ENCODE results near the gene BMS1.

Gene BMS1

DNA sequence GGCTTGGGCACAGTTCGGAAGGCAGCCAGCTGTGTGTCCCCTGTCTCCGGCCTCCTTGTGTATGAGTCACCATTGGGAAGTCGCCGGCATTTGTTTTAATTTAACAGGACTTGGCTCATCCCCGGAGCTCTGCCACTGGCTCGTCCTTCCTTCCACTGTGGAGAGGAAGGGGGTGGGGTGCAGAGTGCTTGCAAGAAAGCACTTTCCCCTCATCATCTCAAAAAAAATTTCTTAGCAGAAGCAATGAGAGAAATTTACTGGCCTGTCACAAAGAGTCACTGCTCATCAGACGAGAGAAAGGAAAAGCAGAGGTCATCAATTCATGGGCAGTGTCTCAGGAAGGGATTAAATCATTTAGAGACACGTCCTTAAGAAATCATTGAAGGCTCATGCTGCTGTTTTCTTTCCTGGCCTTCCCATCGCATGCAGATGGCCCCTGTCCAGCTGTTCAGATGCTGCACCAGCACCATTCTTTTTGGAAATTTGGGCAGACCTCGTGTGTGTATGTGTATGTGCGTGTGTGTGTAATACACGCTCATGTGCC is 93.3 kb downstream of the BMS1 start:
- H3K4me3 ChIP-seq (replicated peaks; ENCODE audit: low read depth, low read length): no peak overlapping the region
- TF ChIP-seq, protein P1, sequence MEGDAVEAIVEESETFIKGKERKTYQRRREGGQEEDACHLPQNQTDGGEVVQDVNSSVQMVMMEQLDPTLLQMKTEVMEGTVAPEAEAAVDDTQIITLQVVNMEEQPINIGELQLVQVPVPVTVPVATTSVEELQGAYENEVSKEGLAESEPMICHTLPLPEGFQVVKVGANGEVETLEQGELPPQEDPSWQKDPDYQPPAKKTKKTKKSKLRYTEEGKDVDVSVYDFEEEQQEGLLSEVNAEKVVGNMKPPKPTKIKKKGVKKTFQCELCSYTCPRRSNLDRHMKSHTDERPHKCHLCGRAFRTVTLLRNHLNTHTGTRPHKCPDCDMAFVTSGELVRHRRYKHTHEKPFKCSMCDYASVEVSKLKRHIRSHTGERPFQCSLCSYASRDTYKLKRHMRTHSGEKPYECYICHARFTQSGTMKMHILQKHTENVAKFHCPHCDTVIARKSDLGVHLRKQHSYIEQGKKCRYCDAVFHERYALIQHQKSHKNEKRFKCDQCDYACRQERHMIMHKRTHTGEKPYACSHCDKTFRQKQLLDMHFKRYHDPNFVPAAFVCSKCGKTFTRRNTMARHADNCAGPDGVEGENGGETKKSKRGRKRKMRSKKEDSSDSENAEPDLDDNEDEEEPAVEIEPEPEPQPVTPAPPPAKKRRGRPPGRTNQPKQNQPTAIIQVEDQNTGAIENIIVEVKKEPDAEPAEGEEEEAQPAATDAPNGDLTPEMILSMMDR (IDR thresholded peaks at IDR 0.05; ENCODE audit: low read depth, low read length, missing control alignments): no peak
- DNase-seq (ENCODE audit: extremely low read depth, low read depth): peak; percentile 9

DNA sequence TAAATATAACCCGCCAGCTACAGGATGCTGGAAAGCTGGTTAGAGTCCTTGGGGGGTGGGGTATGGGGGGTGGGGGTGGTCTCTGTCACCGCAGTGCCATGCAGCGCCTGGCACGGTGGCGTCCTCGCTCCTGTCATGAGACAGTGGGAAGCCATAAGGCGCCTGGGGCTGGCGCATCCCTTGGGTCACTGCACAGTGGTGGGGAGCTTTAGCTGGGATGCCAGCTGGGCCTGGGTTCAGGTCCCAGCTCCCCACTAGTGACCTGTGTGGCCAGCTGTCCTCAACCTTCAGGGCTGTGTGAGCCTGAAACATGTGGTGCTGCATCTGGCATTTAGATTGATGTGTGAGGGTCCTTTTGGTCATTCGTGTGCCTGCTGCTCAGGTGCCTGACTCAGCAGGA is 93.9 kb downstream of the BMS1 start:
- TF ChIP-seq, protein P1 (IDR thresholded peaks at IDR 0.05; ENCODE audit: low read depth, low read length, missing control alignments): no peak
- no peak for DNase-seq (ENCODE audit: extremely low read depth, low read depth)
- H3K4me3 ChIP-seq (replicated peaks; ENCODE audit: low read depth, low read length): no peak overlapping the region

- H3K4me3 ChIP-seq (replicated peaks; ENCODE audit: low read depth, low read length): no peak overlapping the region
- TF ChIP-seq, protein P1 (IDR thresholded peaks at IDR 0.05; ENCODE audit: low read depth, low read length, missing control alignments): no peak
- DNase-seq (ENCODE audit: extremely low read depth, low read depth): no peak
Measured at GRCh38 chr10:42876945-42877344, 94.3 kb downstream of the BMS1 start.

- no peak overlapping the region for H3K4me3 ChIP-seq (replicated peaks; ENCODE audit: low read depth, low read length)
- TF ChIP-seq, protein P1 (IDR thresholded peaks at IDR 0.05; ENCODE audit: low read depth, low read length, missing control alignments): no peak
- no peak for DNase-seq (ENCODE audit: extremely low read depth, low read depth)
Measured at GRCh38 chr10:42877496-42878030, 95.0 kb downstream of the BMS1 start.

GRCh38 chr10:42878134-42878820 is 95.7 kb downstream of the BMS1 start:
- no peak overlapping the region for H3K4me3 ChIP-seq (replicated peaks; ENCODE audit: low read depth, low read length)
- TF ChIP-seq, protein P1 (IDR thresholded peaks at IDR 0.05; ENCODE audit: low read depth, low read length, missing control alignments): no peak

DNA sequence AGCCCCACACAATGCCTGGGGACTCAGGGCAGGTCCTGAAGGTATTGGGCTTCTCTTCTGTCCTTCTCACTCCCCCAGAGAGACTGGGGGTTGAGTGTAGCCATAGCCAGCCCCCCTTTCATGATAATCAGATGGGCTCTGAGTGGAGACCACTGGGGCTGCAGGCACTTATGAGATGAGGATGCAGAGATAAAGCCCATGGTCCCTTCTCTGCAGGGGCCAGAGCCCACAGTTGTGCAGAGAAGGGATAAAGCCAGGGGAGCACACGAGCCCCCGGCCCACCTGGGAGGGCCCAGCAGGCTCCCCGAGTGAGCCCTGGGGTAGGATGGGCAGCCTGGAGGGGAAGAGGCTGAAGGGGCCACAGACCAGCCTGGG is 96.2 kb downstream of the BMS1 start:
- H3K4me3 ChIP-seq (replicated peaks; ENCODE audit: low read depth, low read length): no peak overlapping the region

More at GRCh38 chr10:42878134-42878820, 95.7 kb downstream of the BMS1 start:
- no peak for DNase-seq (ENCODE audit: extremely low read depth, low read depth)

More for the DNA sequence above, 96.2 kb downstream of the BMS1 start:
- TF ChIP-seq, protein P1 (IDR thresholded peaks at IDR 0.05; ENCODE audit: low read depth, low read length, missing control alignments): no peak
- DNase-seq (ENCODE audit: extremely low read depth, low read depth): no peak

Measured in HFF-Myc (cell line).